Activated naive CD8-positive, alpha-beta T cell treated with anti-CD3 and anti-CD28 coated beads for 36 hours (primary cell): ENCODE measurements around the gene KCNMA1. TPM values are rescaled to one million over a fixed set of nuclear protein-coding genes. Genes with fewer than 3 reads are reported as not detected.

Experiments
- DNase-seq: peaks from one replicate; pipeline ENCODE4 v3.0.0; 2021
- H3K27ac Mint-ChIP-seq: one replicate; pipeline ENCODE4 v1.8.0; 2022; ENCODE audit warnings: mild to moderate bottlenecking, moderate library complexity, mixed read lengths
- H3K27me3 Mint-ChIP-seq: one replicate; pipeline ENCODE4 v1.8.0; 2022; ENCODE audit warnings: mild to moderate bottlenecking, mixed read lengths
- H3K36me3 Mint-ChIP-seq: one replicate; pipeline ENCODE4 v1.8.0; 2021; ENCODE audit warnings: mild to moderate bottlenecking, mixed read lengths
- H3K4me1 Mint-ChIP-seq: one replicate; pipeline ENCODE4 v1.8.0; 2021; ENCODE audit warnings: mixed read lengths
- H3K4me3 Mint-ChIP-seq: one replicate; pipeline ENCODE4 v1.8.0; 2022; ENCODE audit warnings: mild to moderate bottlenecking, moderate library complexity, mixed read lengths
- H3K9me3 Mint-ChIP-seq: one replicate; pipeline ENCODE4 v1.8.0; 2022; ENCODE audit warnings: mixed read lengths
- total RNA-seq, 2 experiments: library from RNA; stranded (reverse); gene quantifications; one replicate each; pipeline ENCODE4 v1.2.3, GENCODE V29; 2021

KCNMA1 gene
- total RNA-seq, 2 experiments from 2014 or later: not detected

GRCh38 chr10:77542710-77543259, 94.8 kb downstream of the KCNMA1 start:
- Mint-ChIP-seq H3K27ac (no peak overlapping the region), H3K9me3 (peaks cover 16% of the 10 kb centered on the region), H3K36me3 (no peaks in the 10 kb centered on the region), H3K27me3 (peaks cover 3% of the 10 kb centered on the region), H3K4me1 (no peaks in the 10 kb centered on the region), H3K4me3 (no peak overlapping the region)
- no peak for DNase-seq

- peaks cover 16% of the 10 kb centered on the region for H3K9me3 Mint-ChIP-seq
- peaks cover 3% of the 10 kb centered on the region for H3K27me3 Mint-ChIP-seq
- DNase-seq: no peak
- H3K4me3 Mint-ChIP-seq: no peak overlapping the region
- no peaks in the 10 kb centered on the region for H3K36me3 Mint-ChIP-seq
- H3K27ac Mint-ChIP-seq: no peak overlapping the region
- H3K4me1 Mint-ChIP-seq: no peaks in the 10 kb centered on the region
Observed at GRCh38 chr10:77541944-77542343, 95.7 kb downstream of the KCNMA1 start.

GRCh38 chr10:77541247-77541646, 96.4 kb downstream of the KCNMA1 start:
- no peak overlapping the region for H3K4me3 Mint-ChIP-seq
- no peaks in the 10 kb centered on the region for H3K4me1 Mint-ChIP-seq

GRCh38 chr10:77539147-77539935, 98.3 kb downstream of the KCNMA1 start:
- Mint-ChIP-seq H3K4me1 (no peaks in the 10 kb centered on the region), H3K27ac (no peak overlapping the region), H3K36me3 (no peaks in the 10 kb centered on the region), H3K9me3 (peaks cover 16% of the 10 kb centered on the region), H3K4me3 (no peak overlapping the region), H3K27me3 (no peaks in the 10 kb centered on the region)
- no peak for DNase-seq

More at GRCh38 chr10:77541247-77541646, 96.4 kb downstream of the KCNMA1 start:
- DNase-seq: no peak
- H3K27me3 Mint-ChIP-seq: peaks cover 2% of the 10 kb centered on the region
- H3K9me3 Mint-ChIP-seq: peaks cover 16% of the 10 kb centered on the region
- H3K27ac Mint-ChIP-seq: no peak overlapping the region
- H3K36me3 Mint-ChIP-seq: no peaks in the 10 kb centered on the region

- H3K36me3 Mint-ChIP-seq: no peaks in the 10 kb centered on the region
- no peaks in the 10 kb centered on the region for H3K4me1 Mint-ChIP-seq
- no peak for DNase-seq
- H3K27me3 Mint-ChIP-seq: peaks cover 3% of the 10 kb centered on the region
- peaks cover 5% of the 10 kb centered on the region for H3K9me3 Mint-ChIP-seq
- no peak overlapping the region for H3K4me3 Mint-ChIP-seq
- no peak overlapping the region for H3K27ac Mint-ChIP-seq
Observed at GRCh38 chr10:77537720-77538373, 99.8 kb downstream of the KCNMA1 start.

GRCh38 chr10:77537071-77537470, 100.5 kb downstream of the KCNMA1 start:
- Mint-ChIP-seq H3K9me3 (peaks cover 2% of the 10 kb centered on the region), H3K27me3 (peaks cover 6% of the 10 kb centered on the region)

GRCh38 chr10:77533887-77534278, 103.7 kb downstream of the KCNMA1 start:
- no peak overlapping the region for H3K27ac Mint-ChIP-seq
- H3K4me1 Mint-ChIP-seq: no peaks in the 10 kb centered on the region
- H3K36me3 Mint-ChIP-seq: no peaks in the 10 kb centered on the region
- H3K9me3 Mint-ChIP-seq: no peaks in the 10 kb centered on the region
- H3K4me3 Mint-ChIP-seq: no peak overlapping the region
- no peak for DNase-seq
- H3K27me3 Mint-ChIP-seq: peaks cover 13% of the 10 kb centered on the region

More at GRCh38 chr10:77537071-77537470, 100.5 kb downstream of the KCNMA1 start:
- DNase-seq: no peak
- Mint-ChIP-seq H3K36me3 (no peaks in the 10 kb centered on the region), H3K4me1 (no peaks in the 10 kb centered on the region), H3K4me3 (no peak overlapping the region), H3K27ac (no peak overlapping the region)

- no peaks in the 10 kb centered on the region for H3K4me1 Mint-ChIP-seq
- no peak overlapping the region for H3K27ac Mint-ChIP-seq
- H3K9me3 Mint-ChIP-seq: no peaks in the 10 kb centered on the region
- no peak for DNase-seq
- H3K4me3 Mint-ChIP-seq: no peak overlapping the region
- no peaks in the 10 kb centered on the region for H3K36me3 Mint-ChIP-seq
- H3K27me3 Mint-ChIP-seq: peaks cover 13% of the 10 kb centered on the region
Observed at GRCh38 chr10:77533146-77533886, 104.3 kb downstream of the KCNMA1 start.

- Mint-ChIP-seq H3K9me3 (no peaks in the 10 kb centered on the region), H3K27me3 (peaks cover 13% of the 10 kb centered on the region), H3K27ac (no peak overlapping the region), H3K4me1 (no peaks in the 10 kb centered on the region), H3K36me3 (no peaks in the 10 kb centered on the region), H3K4me3 (no peak overlapping the region)
- no peak for DNase-seq
Observed at GRCh38 chr10:77532068-77532467, 105.5 kb downstream of the KCNMA1 start.

- Mint-ChIP-seq H3K9me3 (no peaks in the 10 kb centered on the region), H3K27me3 (peaks cover 13% of the 10 kb centered on the region), H3K27ac (no peak overlapping the region), H3K4me1 (no peaks in the 10 kb centered on the region), H3K36me3 (no peaks in the 10 kb centered on the region), H3K4me3 (no peak overlapping the region)
- no peak for DNase-seq
Observed at GRCh38 chr10:77531441-77532001, 106.1 kb downstream of the KCNMA1 start.

- Mint-ChIP-seq H3K27ac (no peak overlapping the region), H3K4me1 (no peaks in the 10 kb centered on the region), H3K27me3 (peaks cover 13% of the 10 kb centered on the region), H3K4me3 (no peak overlapping the region), H3K9me3 (no peaks in the 10 kb centered on the region), H3K36me3 (no peaks in the 10 kb centered on the region)
- DNase-seq: no peak
Observed at GRCh38 chr10:77530011-77530410, 107.6 kb downstream of the KCNMA1 start.

GRCh38 chr10:77529050-77529576, 108.5 kb downstream of the KCNMA1 start:
- no peak for DNase-seq
- H3K4me3 Mint-ChIP-seq: no peak overlapping the region
- H3K36me3 Mint-ChIP-seq: no peaks in the 10 kb centered on the region
- no peaks in the 10 kb centered on the region for H3K4me1 Mint-ChIP-seq
- peaks cover 13% of the 10 kb centered on the region for H3K27me3 Mint-ChIP-seq
- no peaks in the 10 kb centered on the region for H3K9me3 Mint-ChIP-seq
- H3K27ac Mint-ChIP-seq: no peak overlapping the region

- no peak overlapping the region for H3K4me3 Mint-ChIP-seq
- H3K27me3 Mint-ChIP-seq: peaks cover 12% of the 10 kb centered on the region
- DNase-seq: no peak
- no peak overlapping the region for H3K27ac Mint-ChIP-seq
- H3K4me1 Mint-ChIP-seq: no peaks in the 10 kb centered on the region
- no peaks in the 10 kb centered on the region for H3K9me3 Mint-ChIP-seq
- no peaks in the 10 kb centered on the region for H3K36me3 Mint-ChIP-seq
Observed at GRCh38 chr10:77527839-77528238, 109.8 kb downstream of the KCNMA1 start.

GRCh38 chr10:77526868-77527617, 110.6 kb downstream of the KCNMA1 start:
- Mint-ChIP-seq H3K4me1 (no peaks in the 10 kb centered on the region), H3K9me3 (no peaks in the 10 kb centered on the region), H3K27me3 (peaks cover 12% of the 10 kb centered on the region), H3K27ac (no peak overlapping the region), H3K36me3 (no peaks in the 10 kb centered on the region), H3K4me3 (no peak overlapping the region)
- no peak for DNase-seq
